HepG2 (cell line): ENCODE measurements around the gene CBY1. TPM values are rescaled to one million over a fixed set of nuclear protein-coding genes. Genes with fewer than 3 reads are reported as not detected.
A peak's percentile ranks its signal among the peaks of the same experiment; 100 is the strongest.

Experiments
- ATAC-seq: fragments of 200-7000 bp; cut with Tn5 transposase; 3 replicates; pipeline ENCODE4 v1.9.1; 2020; ENCODE audit warnings: mild to moderate bottlenecking, moderate library complexity
- BruUV-seq: library from RNA; stranded (reverse); fragments of 400-500 nt; replicated peaks from 2 replicates; lab custom pipeline; 2021; lab: Mats Ljungman, UMichigan
- CTCF ChIA-PET: fragments of 300-600 bp; formaldehyde crosslinking; extraction: SDS; loops from one replicate; lab custom pipeline; 2021; ENCODE audit warnings: low total read pairs, inconsistent platforms, low intra/inter-chr PET ratio; lab: Yijun Ruan, JAX
- POLR2A ChIA-PET: fragments of 350-600 bp; sonication (Branson Sonifier 250); formaldehyde crosslinking; loops from one replicate; lab custom pipeline; 2020; ENCODE audit warnings: antibody characterized with exemption, inconsistent platforms; lab: Yijun Ruan, JAX
- DNase-seq: peaks from one replicate; pipeline ENCODE4 v3.0.0-alpha.2; 2015; ENCODE audit warnings: low spot score
- FAIRE-seq: peaks from 3 replicates; lab custom pipeline; 2011; peaks lifted over from hg19 to GRCh38; lab: Jason Lieb, UNC
- H2AFZ ChIP-seq: one replicate; pipeline ENCODE4 v1.6.1; 2011; ENCODE audit warnings: low read length, inconsistent platforms
- H3K27ac ChIP-seq: fragments of 300-600 bp; 3 replicates; pipeline ENCODE4 v1.8.0; 2011; ENCODE audit warnings: mixed run types, mild to moderate bottlenecking, mixed read lengths, low read length, inconsistent platforms; ENCODE audit not compliant: insufficient read depth; ENCODE audit errors: extremely low read length
- H3K27me3 ChIP-seq, 2 experiments: fragments of 200-600 bp in 1 of 2; 2 replicates in 1 of 2; 3 replicates in 1 of 2; pipeline versions ENCODE4 v1.6.0 to v1.8.0; 2011; ENCODE audit warnings: low read length in 2 of 2, mild to moderate bottlenecking in 2 of 2, moderate library complexity in 2 of 2, inconsistent platforms in 1 of 2; ENCODE audit not compliant: insufficient read depth in 2 of 2, control insufficient read depth in 1 of 2
- H3K36me3 ChIP-seq, 2 experiments: fragments of 200-600 bp in 1 of 2; replicated peaks in 1 of 2; 2 replicates in 1 of 2; 3 replicates in 1 of 2; pipeline versions ENCODE4 v1.5.1 to v1.8.0; 2011; ENCODE audit warnings: low read length in 2 of 2, inconsistent platforms in 1 of 2; ENCODE audit not compliant: insufficient read depth in 2 of 2, control insufficient read depth in 1 of 2
- H3K4me1 ChIP-seq: 2 replicates; pipeline ENCODE4 v1.5.1; 2012; ENCODE audit warnings: low read length, inconsistent platforms; ENCODE audit not compliant: insufficient read depth
- H3K4me2 ChIP-seq: 2 replicates; pipeline ENCODE4 v1.6.0; 2011; ENCODE audit warnings: low read depth, low read length, inconsistent platforms
- H3K4me3 ChIP-seq, 3 experiments: fragments of 200-600 bp in 1 of 3; sonication (generic), shearing (Covaris generic) in 1 of 3; replicated peaks in 1 of 3; 2 replicates each; pipeline ENCODE4 v1.5.1; 2011 to 2016; ENCODE audit warnings: low read length in 3 of 3, inconsistent platforms in 2 of 3, low read depth in 2 of 3, mild to moderate bottlenecking in 2 of 3, control low read depth in 1 of 3, mixed read lengths in 1 of 3; ENCODE audit not compliant: insufficient read depth in 1 of 3
- H3K79me2 ChIP-seq: one replicate; pipeline ENCODE4 v1.6.1; 2011; ENCODE audit warnings: low read length, inconsistent platforms; ENCODE audit not compliant: insufficient read depth
- H3K9ac ChIP-seq: 2 replicates; pipeline ENCODE4 v1.6.0; 2011; ENCODE audit warnings: mild to moderate bottlenecking, low read depth, low read length, inconsistent platforms; ENCODE audit not compliant: insufficient read depth
- H3K9me3 ChIP-seq: 2 replicates; pipeline ENCODE4 v1.5.1; 2012; ENCODE audit warnings: mild to moderate bottlenecking, low read length
- H4K20me1 ChIP-seq: 2 replicates; pipeline ENCODE4 v1.6.0; 2011; ENCODE audit warnings: inconsistent platforms, mild to moderate bottlenecking, low read length, moderate library complexity; ENCODE audit not compliant: insufficient read depth
- CEBPB ChIP-seq: IDR thresholded peaks from 2 replicates; pipeline ENCODE4 v1.6.1; 2011; ENCODE audit warnings: low read depth, low read length, improper control_type of control experiment, borderline replicate concordance
- CEBPG ChIP-seq: IDR thresholded peaks from 2 replicates; pipeline ENCODE4 v1.6.1; 2016
- NCOA1 ChIP-seq: sonication (generic); formaldehyde crosslinking; IDR thresholded peaks from 2 replicates; pipeline ENCODE4 v1.9.0; 2021; ENCODE audit warnings: missing genetic modification reagents
- PAX8 ChIP-seq: sonication (generic); formaldehyde crosslinking; IDR thresholded peaks from 2 replicates; pipeline ENCODE4 v1.8.0; 2022; ENCODE audit warnings: mild to moderate bottlenecking, missing genetic modification reagents, borderline replicate concordance
- PRDM10 ChIP-seq: sonication (generic); formaldehyde crosslinking; IDR thresholded peaks from 2 replicates; pipeline ENCODE4 v1.4.0; 2020; ENCODE audit warnings: low read depth, missing genetic modification reagents
- SP5 ChIP-seq: IDR thresholded peaks from 2 replicates; pipeline ENCODE4 v1.6.1; 2016; ENCODE audit warnings: low read depth, borderline replicate concordance
- THYN1 ChIP-seq: sonication (generic); formaldehyde crosslinking; IDR thresholded peaks from 2 replicates; pipeline ENCODE4 v1.8.1; 2023; ENCODE audit warnings: low read depth, mild to moderate bottlenecking, moderate library complexity, missing genetic modification reagents, borderline replicate concordance
- ZNF142 ChIP-seq: sonication (generic); formaldehyde crosslinking; IDR thresholded peaks from 2 replicates; pipeline ENCODE4 v1.4.0; 2020; ENCODE audit warnings: missing genetic modification reagents
- ZNF335 ChIP-seq: sonication (generic); formaldehyde crosslinking; IDR thresholded peaks from 2 replicates; pipeline ENCODE4 v1.4.0; 2020; ENCODE audit warnings: missing genetic modification reagents
- ZNF547 ChIP-seq: sonication (generic); formaldehyde crosslinking; IDR thresholded peaks from 2 replicates; pipeline ENCODE4 v1.5.1; 2020; ENCODE audit warnings: mild to moderate bottlenecking, missing genetic modification reagents
- ZNF598 ChIP-seq: sonication (generic); formaldehyde crosslinking; IDR thresholded peaks from 2 replicates; pipeline ENCODE4 v1.5.1; 2020; ENCODE audit warnings: mild to moderate bottlenecking, missing genetic modification reagents, borderline replicate concordance
- WGBS: methylation state at CpG from one replicate; pipeline ENCODE4 v1.1.6; 2017; ENCODE audit warnings: low lambda C conversion rate; 5-methylcytosine and 5-hydroxymethylcytosine counted together
- in situ Hi-C: cut with HindIII; loops from 2 replicates; pipeline ENCODE4 v1.10.0; 2017; ENCODE audit warnings: low pct_unique_long_range_greater_than_20kb; ENCODE audit not compliant: extremely low pct_ligation_motif_present
- intact Hi-C: fragments of 100-400 bp; cut with micrococcal nuclease; formaldehyde crosslinking; loops from one replicate; pipeline ENCODE4 v1.10.0; 2022; ENCODE audit not compliant: unreplicated experiment
- polyA plus RNA-seq, 8 experiments: library from polyadenylated mRNA; depleted of rRNA in 3 of 8; stranded (reverse) in 7 of 8; unstranded in 1 of 8; fragments of >200 nt; fragmentation: Illumina TruSeq in 4 of 8; extraction: Trizol in 4 of 8; gene quantifications; 2 replicates each; pipeline versions ENCODE4 v1.2.1 to v1.2.3, GENCODE V29; 2011 to 2016; ENCODE audit warnings: low read depth in 4 of 8, missing spikeins in 1 of 8, mixed read lengths in 1 of 8; ENCODE audit not compliant: insufficient read depth in 1 of 8
- total RNA-seq, 5 experiments: library from RNA; depleted of rRNA; stranded (reverse); fragments of >200 nt; fragmentation: Illumina TruSeq; extraction: Trizol; gene quantifications; 2 replicates each; pipeline ENCODE4 v1.2.3, GENCODE V29; 2016; ENCODE audit warnings: low read depth in 1 of 5
- TF ChIP-seq, protein P1 (sequence below): sonication (generic); formaldehyde crosslinking; IDR thresholded peaks from 2 replicates; pipeline ENCODE4 v1.5.1; 2020; ENCODE audit warnings: mild to moderate bottlenecking, missing genetic modification reagents, borderline replicate concordance

CBY1 gene
- total and polyA plus RNA-seq, 2 of the 13 experiments (the other 11 are each of a cell fraction or from before 2014, with no cell fraction given), result 19.7 to 20.3 TPM

GRCh38 chr22:38628444-38628843, 28.0 kb upstream of the CBY1 start:
- in situ Hi-C loops (no loop called here), intact Hi-C loops (no loop called here)
- no peak overlapping the region for H3K9ac ChIP-seq
- no peaks in the 10 kb centered on the region for H3K36me3 ChIP-seq
- H3K27me3 ChIP-seq, result no peaks in the 10 kb centered on the region
- ChIA-PET CTCF (no interaction called here), POLR2A (no interaction called here)
- H3K4me1 ChIP-seq, result peaks cover 25% of the 10 kb centered on the region
- H2AFZ ChIP-seq, result no peak overlapping the region
- WGBS, result 81% methylated on average over 5 of the region's 5 CpGs
- BruUV-seq, result no TSS peak
- H3K27ac ChIP-seq, result no peak overlapping the region
- FAIRE-seq (no peak), ATAC-seq (no peak; the same call in 2 of the 3 replicates), DNase-seq (no peak)
- H3K9me3 ChIP-seq, result no peaks in the 10 kb centered on the region
- H3K79me2 ChIP-seq, result no peaks in the 10 kb centered on the region
- H3K4me2 ChIP-seq, result no peak overlapping the region
- no peaks in the 10 kb centered on the region for H4K20me1 ChIP-seq
- no peak overlapping the region for H3K4me3 ChIP-seq
- TF ChIP-seq ZNF142 (CRISPR knock-in tag), result no peak
- TF ChIP-seq CEBPB, result peak; percentile 49; the same call in 1 of the 2 replicates
- no peak for TF ChIP-seq PRDM10 (CRISPR knock-in tag)
- TF ChIP-seq, protein P1, sequence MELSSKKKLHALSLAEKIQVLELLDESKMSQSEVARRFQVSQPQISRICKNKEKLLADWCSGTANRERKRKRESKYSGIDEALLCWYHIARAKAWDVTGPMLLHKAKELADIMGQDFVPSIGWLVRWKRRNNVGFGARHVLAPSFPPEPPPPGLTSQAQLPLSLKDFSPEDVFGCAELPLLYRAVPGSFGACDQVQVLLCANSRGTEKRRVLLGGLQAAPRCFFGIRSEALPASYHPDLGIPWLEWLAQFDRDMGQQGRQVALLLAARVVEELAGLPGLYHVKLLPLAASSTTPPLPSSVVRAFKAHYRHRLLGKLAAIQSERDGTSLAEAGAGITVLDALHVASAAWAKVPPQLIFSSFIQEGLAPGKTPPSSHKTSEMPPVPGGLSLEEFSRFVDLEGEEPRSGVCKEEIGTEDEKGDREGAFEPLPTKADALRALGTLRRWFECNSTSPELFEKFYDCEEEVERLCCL (CRISPR knock-in tag), result no peak
- no peak for TF ChIP-seq NCOA1 (CRISPR knock-in tag)
- no peak for TF ChIP-seq ZNF335 (CRISPR knock-in tag)
- no peak for TF ChIP-seq ZNF598 (CRISPR knock-in tag)
- no peak for TF ChIP-seq ZNF547 (CRISPR knock-in tag)
- no peak for TF ChIP-seq PAX8 (CRISPR knock-in tag)
- no peak for TF ChIP-seq SP5 (CRISPR knock-in tag)
- TF ChIP-seq CEBPG, result peak; percentile 43
- TF ChIP-seq THYN1 (CRISPR knock-in tag), result no peak
